ENCODE data around the gene RNF157. TPM values are rescaled to one million over a fixed set of nuclear protein-coding genes. Genes with fewer than 3 reads are reported as not detected.
"Not testable (repeated sequence)": the region's sequence is repeated elsewhere in the genome, so short reads cannot be mapped to it uniquely, and the experiment has no call there.

The RNF157 gene
- total RNA-seq, 8 experiments from 2014 or later: 1.7 to 36.9 (median 25.6) TPM

GRCh38 chr17:76246080-76247066 lies 6.1 kb upstream of the RNF157 start:
- WGBS, 10 experiments: 10 to 92% (median 75%) methylated on average over 1 to 6 of the region's 7 CpGs; no CpG with 5 or more reads in 1 of the 10 experiments
- no peak overlapping the region for H3K27ac ChIP-seq
- H3K4me3 ChIP-seq: no peak overlapping the region
- ATAC-seq (replicated peaks in 6 of 8): peak in 7 of 8 experiments; percentile 24 to 83 (median 56)
- in situ Hi-C loops (cut with MboI; ENCODE audit: low pct_unique_long_range_greater_than_20kb in 2 of 9, low sequenced_read_pairs in 9 of 9, unreplicated experiment in 9 of 9): no loop called here
- H3K4me1 ChIP-seq (replicated peaks in 1 of 2): peaks cover 4 to 8% of the 10 kb centered on the region in 2 donors

GRCh38 chr17:76244721-76245120 lies 4.4 kb upstream of the RNF157 start:
- ATAC-seq (replicated peaks in 6 of 8); H3K4me3 ChIP-seq; H3K27ac ChIP-seq; H3K4me1 ChIP-seq (replicated peaks in 1 of 2); in situ Hi-C loops (cut with MboI; ENCODE audit: low pct_unique_long_range_greater_than_20kb in 2 of 9, low sequenced_read_pairs in 9 of 9, unreplicated experiment in 9 of 9): not testable (repeated sequence)
- WGBS, 10 experiments: 61 to 100% (median 88%) methylated on average over 2 to 6 of the region's 8 CpGs; no CpG with 5 or more reads in 1 of the 10 experiments

- no peak for ATAC-seq (replicated peaks in 6 of 8)
- Histone ChIP-seq H3K4me3 (no peak overlapping the region), H3K27ac (no peak overlapping the region), H3K4me1 (replicated peaks in 1 of 2) (peaks cover 7 to 11% of the 10 kb centered on the region in 2 donors)
- 18 to 100% (median 70%) methylated on average over 1 to 11 of the region's 12 CpGs; no CpG with 5 or more reads in 1 of the 10 experiments for WGBS, 10 experiments
- in situ Hi-C loops (cut with MboI; ENCODE audit: low pct_unique_long_range_greater_than_20kb in 2 of 9, low sequenced_read_pairs in 9 of 9, unreplicated experiment in 9 of 9): no loop called here
These were observed 3.8 kb upstream of the RNF157 start for GRCh38 chr17:76243826-76244679.

- Histone ChIP-seq H3K4me3 (peak overlapping the region in 4 of 5 donors; percentile 48 to 71 (median 52)), H3K27ac (no peak overlapping the region), H3K4me1 (replicated peaks in 1 of 2) (peaks cover 11 to 14% of the 10 kb centered on the region in 2 donors)
- no peak for ATAC-seq (replicated peaks in 6 of 8)
- 58 to 100% (median 92%) methylated on average over 1 to 6 of the region's 15 CpGs; no CpG with 5 or more reads in 5 of the 10 experiments for WGBS, 10 experiments
- in situ Hi-C loops (cut with MboI; ENCODE audit: low pct_unique_long_range_greater_than_20kb in 2 of 9, low sequenced_read_pairs in 9 of 9, unreplicated experiment in 9 of 9): no loop called here
These were observed 1.5 kb upstream of the RNF157 start for GRCh38 chr17:76241691-76242255.

GRCh38 chr17:76241204-76241538 lies 878 bp upstream of the RNF157 start:
- ATAC-seq (replicated peaks in 6 of 8): peak in 2 of 8 experiments; percentile 4 to 6
- in situ Hi-C loops (cut with MboI; ENCODE audit: low pct_unique_long_range_greater_than_20kb in 2 of 9, low sequenced_read_pairs in 9 of 9, unreplicated experiment in 9 of 9): no loop called here
- Histone ChIP-seq H3K4me1 (replicated peaks in 1 of 2) (peaks cover 8 to 9% of the 10 kb centered on the region in 2 donors), H3K27ac (no peak overlapping the region), H3K4me3 (peak overlapping the region; percentile 45 to 71 (median 48))
- WGBS, 10 experiments: 2 to 33% (median 13%) methylated on average over 1 to 12 of the region's 12 CpGs; no CpG with 5 or more reads in 3 of the 10 experiments

- peak overlapping the region; percentile 18 to 60 for H3K27ac ChIP-seq
- H3K4me1 ChIP-seq (replicated peaks in 1 of 2): peaks cover 8 to 9% of the 10 kb centered on the region in 2 donors
- in situ Hi-C loops (cut with MboI; ENCODE audit: low pct_unique_long_range_greater_than_20kb in 2 of 9, low sequenced_read_pairs in 9 of 9, unreplicated experiment in 9 of 9): no loop called here
- peak overlapping the region; percentile 45 to 71 (median 48) for H3K4me3 ChIP-seq
- no CpG with 5 or more reads among the region's 75 CpGs for WGBS, 10 experiments
- ATAC-seq (replicated peaks in 6 of 8): peak in 7 of 8 experiments; percentile 0 to 45 (median 34)
These were observed 587 bp downstream of the RNF157 start for GRCh38 chr17:76239538-76240274.

GRCh38 chr17:76238847-76239537 lies 1.3 kb downstream of the RNF157 start:
- in situ Hi-C loops (cut with MboI; ENCODE audit: low pct_unique_long_range_greater_than_20kb in 2 of 9, low sequenced_read_pairs in 9 of 9, unreplicated experiment in 9 of 9): no loop called here
- peaks cover 8 to 9% of the 10 kb centered on the region in 2 donors for H3K4me1 ChIP-seq (replicated peaks in 1 of 2)
- no peak overlapping the region for H3K27ac ChIP-seq
- WGBS, 10 experiments: 22 to 100% (median 64%) methylated on average over 1 to 9 of the region's 11 CpGs; no CpG with 5 or more reads in 1 of the 10 experiments
- H3K4me3 ChIP-seq: peak overlapping the region; percentile 45 to 71 (median 48)
- no peak for ATAC-seq (replicated peaks in 6 of 8)

- in situ Hi-C loops (cut with MboI; ENCODE audit: low pct_unique_long_range_greater_than_20kb in 2 of 9, low sequenced_read_pairs in 9 of 9, unreplicated experiment in 9 of 9): no loop called here
- no peak overlapping the region for H3K4me3 ChIP-seq
- no peak for ATAC-seq (replicated peaks in 6 of 8)
- H3K4me1 ChIP-seq (replicated peaks in 1 of 2): peaks cover 8 to 9% of the 10 kb centered on the region in 2 donors
- no peak overlapping the region for H3K27ac ChIP-seq
- 50 to 100% (median 85%) methylated on average over 1 to 6 of the region's 7 CpGs; no CpG with 5 or more reads in 2 of the 10 experiments for WGBS, 10 experiments
These were observed 2.4 kb downstream of the RNF157 start for GRCh38 chr17:76237859-76238313.

- Histone ChIP-seq H3K4me1 (replicated peaks in 1 of 2) (peaks cover 8% of the 10 kb centered on the region in 2 donors), H3K27ac (no peak overlapping the region), H3K4me3 (no peak overlapping the region)
- in situ Hi-C loops (cut with MboI; ENCODE audit: low pct_unique_long_range_greater_than_20kb in 2 of 9, low sequenced_read_pairs in 9 of 9, unreplicated experiment in 9 of 9): no loop called here
- ATAC-seq (replicated peaks in 6 of 8): no peak
These were observed 3.7 kb downstream of the RNF157 start for GRCh38 chr17:76236603-76237002.

- ATAC-seq (replicated peaks in 6 of 8): no peak
- WGBS, 10 experiments: 60 to 100% (median 90%) methylated on average over 1 to 2 of the region's 2 CpGs; no CpG with 5 or more reads in 2 of the 10 experiments
- no peak overlapping the region for H3K27ac ChIP-seq
- peaks cover 5 to 8% of the 10 kb centered on the region in 2 donors for H3K4me1 ChIP-seq (replicated peaks in 1 of 2)
- H3K4me3 ChIP-seq: no peak overlapping the region
- in situ Hi-C loops (cut with MboI; ENCODE audit: low pct_unique_long_range_greater_than_20kb in 2 of 9, low sequenced_read_pairs in 9 of 9, unreplicated experiment in 9 of 9): no loop called here
These were observed 4.4 kb downstream of the RNF157 start for GRCh38 chr17:76235883-76236282.

GRCh38 chr17:76234354-76234679 lies 6.0 kb downstream of the RNF157 start:
- in situ Hi-C loops (cut with MboI; ENCODE audit: low pct_unique_long_range_greater_than_20kb in 2 of 9, low sequenced_read_pairs in 9 of 9, unreplicated experiment in 9 of 9): no loop called here
- no peak for ATAC-seq (replicated peaks in 6 of 8)
- H3K4me1 ChIP-seq (replicated peaks in 1 of 2): peaks cover 5 to 8% of the 10 kb centered on the region in 2 donors
- no peak overlapping the region for H3K4me3 ChIP-seq
- WGBS, 10 experiments: 77 to 100% (median 89%) methylated on average over 1 to 5 of the region's 5 CpGs
- no peak overlapping the region for H3K27ac ChIP-seq

Measured in motor neuron (in vitro differentiated cells).